Measurements from ENCODE around the gene PLS1. TPM values are rescaled to one million over a fixed set of nuclear protein-coding genes. Genes with fewer than 3 reads are reported as not detected.

The PLS1 gene
- total and polyA plus RNA-seq, 2 donors from 2014 or later: 10.7 to 51.4 TPM

DNA sequence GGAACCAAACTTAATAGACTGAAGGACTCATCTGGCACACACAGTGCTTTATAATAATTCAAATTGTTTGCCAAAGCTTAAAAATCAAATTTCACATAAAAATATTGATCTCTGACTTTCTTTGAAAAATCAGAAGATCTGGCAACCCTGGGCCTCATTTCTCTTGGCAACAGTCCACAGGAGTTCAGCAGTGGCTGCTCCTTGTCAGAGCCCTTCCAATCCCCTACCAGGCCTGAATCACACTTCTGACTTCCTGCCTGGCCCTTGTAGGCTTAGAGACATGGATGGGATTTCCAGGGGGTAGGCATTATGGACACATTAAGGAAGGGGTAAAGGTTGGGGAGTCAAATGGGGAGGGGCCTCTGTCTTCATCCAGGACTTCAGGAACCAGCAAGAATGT is 55.5 kb downstream of the PLS1 start:
- TF ChIP-seq, protein P1, sequence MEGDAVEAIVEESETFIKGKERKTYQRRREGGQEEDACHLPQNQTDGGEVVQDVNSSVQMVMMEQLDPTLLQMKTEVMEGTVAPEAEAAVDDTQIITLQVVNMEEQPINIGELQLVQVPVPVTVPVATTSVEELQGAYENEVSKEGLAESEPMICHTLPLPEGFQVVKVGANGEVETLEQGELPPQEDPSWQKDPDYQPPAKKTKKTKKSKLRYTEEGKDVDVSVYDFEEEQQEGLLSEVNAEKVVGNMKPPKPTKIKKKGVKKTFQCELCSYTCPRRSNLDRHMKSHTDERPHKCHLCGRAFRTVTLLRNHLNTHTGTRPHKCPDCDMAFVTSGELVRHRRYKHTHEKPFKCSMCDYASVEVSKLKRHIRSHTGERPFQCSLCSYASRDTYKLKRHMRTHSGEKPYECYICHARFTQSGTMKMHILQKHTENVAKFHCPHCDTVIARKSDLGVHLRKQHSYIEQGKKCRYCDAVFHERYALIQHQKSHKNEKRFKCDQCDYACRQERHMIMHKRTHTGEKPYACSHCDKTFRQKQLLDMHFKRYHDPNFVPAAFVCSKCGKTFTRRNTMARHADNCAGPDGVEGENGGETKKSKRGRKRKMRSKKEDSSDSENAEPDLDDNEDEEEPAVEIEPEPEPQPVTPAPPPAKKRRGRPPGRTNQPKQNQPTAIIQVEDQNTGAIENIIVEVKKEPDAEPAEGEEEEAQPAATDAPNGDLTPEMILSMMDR (IDR thresholded peaks at IDR 0.05; ENCODE audit: borderline replicate concordance, extremely low read depth, insufficient read depth): no peak
- peaks cover 0 to under 1% (median 0%) of the 10 kb centered on the region in 3 donors for H3K4me1 ChIP-seq (ENCODE audit: control insufficient read depth in 2 of 3, insufficient read depth in 2 of 3, low read depth in 1 of 3, low read length in 3 of 3)
- no peak for FAIRE-seq
- no peak overlapping the region for H3K9ac ChIP-seq (ENCODE audit: low read length in 3 of 3)
- intact Hi-C loops (cut with DNase I): no loop called here
- no peak overlapping the region for H3K27ac ChIP-seq (ENCODE audit: low read depth in 2 of 2, low read length in 2 of 2)
- no peaks in the 10 kb centered on the region for H3K9me3 ChIP-seq (ENCODE audit: control insufficient read depth in 2 of 3, insufficient read depth in 1 of 3, low read length in 3 of 3)
- DNase-seq: no peak
- no peak overlapping the region for H3K4me3 ChIP-seq (ENCODE audit: low read length in 3 of 3)
- no peaks in the 10 kb centered on the region for H3K27me3 ChIP-seq (ENCODE audit: control insufficient read depth, insufficient read depth, low read length)
- no peaks in the 10 kb centered on the region for H3K36me3 ChIP-seq (ENCODE audit: control insufficient read depth in 2 of 3, insufficient read depth in 3 of 3, low read length in 3 of 3)

- Histone ChIP-seq H3K27me3 (ENCODE audit: control insufficient read depth, insufficient read depth, low read length) (no peaks in the 10 kb centered on the region), H3K9ac (ENCODE audit: low read length in 3 of 3) (no peak overlapping the region), H3K27ac (ENCODE audit: low read depth in 2 of 2, low read length in 2 of 2) (no peak overlapping the region), H3K4me3 (ENCODE audit: low read length in 3 of 3) (no peak overlapping the region), H3K4me1 (ENCODE audit: control insufficient read depth in 2 of 3, insufficient read depth in 2 of 3, low read depth in 1 of 3, low read length in 3 of 3) (no peaks in the 10 kb centered on the region), H3K36me3 (ENCODE audit: control insufficient read depth in 2 of 3, insufficient read depth in 3 of 3, low read length in 3 of 3) (no peaks in the 10 kb centered on the region), H3K9me3 (ENCODE audit: control insufficient read depth in 2 of 3, insufficient read depth in 1 of 3, low read length in 3 of 3) (no peaks in the 10 kb centered on the region)
- no peak for FAIRE-seq
- TF ChIP-seq, protein P1 (IDR thresholded peaks at IDR 0.05; ENCODE audit: borderline replicate concordance, extremely low read depth, insufficient read depth): no peak
- DNase-seq: no peak
- intact Hi-C loops (cut with DNase I): no loop called here
Observed at GRCh38 chr3:142652826-142653292, 56.7 kb downstream of the PLS1 start.

- TF ChIP-seq, protein P1 (IDR thresholded peaks at IDR 0.05; ENCODE audit: borderline replicate concordance, extremely low read depth, insufficient read depth): no peak
Observed at GRCh38 chr3:142656575-142656974, 60.4 kb downstream of the PLS1 start.

DNA sequence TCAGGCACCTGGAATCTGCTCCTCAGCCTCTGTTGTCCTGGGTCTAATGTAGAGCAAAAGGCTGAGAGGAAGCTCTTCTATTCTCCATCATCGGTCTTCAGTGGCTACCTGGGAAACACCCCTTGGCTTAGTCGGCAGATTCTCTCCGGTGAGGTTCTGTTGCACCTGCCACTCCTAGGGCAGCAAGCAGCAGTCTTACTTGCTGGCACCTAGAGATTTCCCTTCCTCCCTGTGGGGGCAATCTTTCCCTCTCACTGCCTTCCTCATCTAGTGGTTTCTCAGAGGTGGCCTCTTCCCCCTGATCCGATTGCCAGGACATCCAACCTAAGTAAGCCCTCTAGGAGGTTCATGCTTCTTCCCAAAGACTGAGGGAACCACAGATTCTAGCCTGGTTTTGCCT is 60.8 kb downstream of the PLS1 start:
- H3K9ac ChIP-seq (ENCODE audit: low read length in 3 of 3): no peak overlapping the region
- no peaks in the 10 kb centered on the region for H3K27me3 ChIP-seq (ENCODE audit: control insufficient read depth, insufficient read depth, low read length)
- no peak for FAIRE-seq
- H3K36me3 ChIP-seq (ENCODE audit: control insufficient read depth in 2 of 3, insufficient read depth in 3 of 3, low read length in 3 of 3): no peaks in the 10 kb centered on the region
- H3K4me1 ChIP-seq (ENCODE audit: control insufficient read depth in 2 of 3, insufficient read depth in 2 of 3, low read depth in 1 of 3, low read length in 3 of 3): no peaks in the 10 kb centered on the region
- H3K9me3 ChIP-seq (ENCODE audit: control insufficient read depth in 2 of 3, insufficient read depth in 1 of 3, low read length in 3 of 3): no peaks in the 10 kb centered on the region
- DNase-seq: no peak
- TF ChIP-seq, protein P1 (IDR thresholded peaks at IDR 0.05; ENCODE audit: borderline replicate concordance, extremely low read depth, insufficient read depth): no peak
- intact Hi-C loops (cut with DNase I): no loop called here
- H3K27ac ChIP-seq (ENCODE audit: low read depth in 2 of 2, low read length in 2 of 2): no peak overlapping the region
- H3K4me3 ChIP-seq (ENCODE audit: low read length in 3 of 3): no peak overlapping the region

More at GRCh38 chr3:142656575-142656974, 60.4 kb downstream of the PLS1 start:
- no peaks in the 10 kb centered on the region for H3K27me3 ChIP-seq (ENCODE audit: control insufficient read depth, insufficient read depth, low read length)
- H3K9me3 ChIP-seq (ENCODE audit: control insufficient read depth in 2 of 3, insufficient read depth in 1 of 3, low read length in 3 of 3): no peaks in the 10 kb centered on the region
- H3K36me3 ChIP-seq (ENCODE audit: control insufficient read depth in 2 of 3, insufficient read depth in 3 of 3, low read length in 3 of 3): no peaks in the 10 kb centered on the region
- no peak overlapping the region for H3K4me3 ChIP-seq (ENCODE audit: low read length in 3 of 3)
- intact Hi-C loops (cut with DNase I): no loop called here
- H3K9ac ChIP-seq (ENCODE audit: low read length in 3 of 3): no peak overlapping the region
- DNase-seq: no peak
- no peak overlapping the region for H3K27ac ChIP-seq (ENCODE audit: low read depth in 2 of 2, low read length in 2 of 2)
- H3K4me1 ChIP-seq (ENCODE audit: control insufficient read depth in 2 of 3, insufficient read depth in 2 of 3, low read depth in 1 of 3, low read length in 3 of 3): no peaks in the 10 kb centered on the region
- no peak for FAIRE-seq
